Endothelial cell of umbilical vein (primary cell): ENCODE measurements around the gene EMC7. TPM values are rescaled to one million over a fixed set of nuclear protein-coding genes. Genes with fewer than 3 reads are reported as not detected.

Experiments used
- BruUV-seq: library from RNA; stranded (reverse); fragments of 400-500 nt; replicated peaks from 2 replicates; lab custom pipeline; 2021; lab: Mats Ljungman, UMichigan
- CTCF ChIA-PET: fragments of 300-600, 350-600 bp; sonication (Branson Sonifier 250); formaldehyde crosslinking; loops from one replicate; lab custom pipeline; 2021; ENCODE audit warnings: antibody characterized with exemption, inconsistent platforms; lab: Charles Lee
- POLR2A ChIA-PET: fragments of 300-600, 350-600 bp; sonication (Branson Sonifier 250); formaldehyde crosslinking; loops from one replicate; lab custom pipeline; 2021; ENCODE audit warnings: antibody characterized with exemption, inconsistent platforms; lab: Charles Lee
- DNase-seq: peaks from one replicate; pipeline ENCODE4 v3.0.0-alpha.2; 2011; ENCODE audit warnings: low read depth, low spot score
- FAIRE-seq: peaks from 2 replicates; lab custom pipeline; 2011; peaks lifted over from hg19 to GRCh38; lab: Jason Lieb, UNC
- H2AFZ ChIP-seq: 2 replicates; pipeline ENCODE4 v1.6.0; 2012; ENCODE audit warnings: low read depth, low read length, control low read depth, inconsistent platforms
- H3K27ac ChIP-seq: 2 replicates; pipeline ENCODE4 v1.5.1; 2011; ENCODE audit warnings: low read depth, mild to moderate bottlenecking, control low read depth, low read length, moderate library complexity; ENCODE audit not compliant: insufficient read depth
- H3K27me3 ChIP-seq, 2 experiments: 2 replicates each; pipeline versions ENCODE4 v1.6.0 to v1.6.1; 2011; ENCODE audit warnings: low read length in 2 of 2, mixed read lengths in 1 of 2; ENCODE audit not compliant: control insufficient read depth in 2 of 2, insufficient read depth in 2 of 2
- H3K36me3 ChIP-seq, 2 experiments: 2 replicates in 1 of 2; 3 replicates in 1 of 2; pipeline ENCODE4 v1.5.1; 2011; ENCODE audit warnings: low read length in 2 of 2, mild to moderate bottlenecking in 1 of 2, moderate library complexity in 1 of 2; ENCODE audit not compliant: control insufficient read depth in 2 of 2, insufficient read depth in 2 of 2; ENCODE audit errors: extremely low read depth in 1 of 2
- H3K4me1 ChIP-seq: 3 replicates; pipeline ENCODE4 v1.5.1; 2011; ENCODE audit warnings: mild to moderate bottlenecking, low read length; ENCODE audit not compliant: control insufficient read depth, insufficient read depth; ENCODE audit errors: extremely low read depth
- H3K4me2 ChIP-seq: 2 replicates; pipeline ENCODE4 v1.6.1; 2011; ENCODE audit warnings: low read length, control low read depth, mixed read lengths; ENCODE audit not compliant: insufficient read depth
- H3K4me3 ChIP-seq, 3 experiments: fragments of 200-600 bp in 1 of 3; sonication (generic), shearing (Covaris generic) in 1 of 3; replicated peaks in 1 of 3; 2 replicates each; pipeline ENCODE4 v1.5.1; 2011 to 2016; ENCODE audit warnings: control low read depth in 3 of 3, low read length in 3 of 3, mild to moderate bottlenecking in 2 of 3, inconsistent platforms in 1 of 3, low read depth in 1 of 3, moderate library complexity in 1 of 3; ENCODE audit not compliant: insufficient read depth in 1 of 3
- H3K79me2 ChIP-seq: 2 replicates; pipeline ENCODE4 v1.6.0; 2012; ENCODE audit warnings: low read length, inconsistent platforms; ENCODE audit not compliant: control insufficient read depth, insufficient read depth
- H3K9ac ChIP-seq: replicated peaks from 2 replicates; pipeline ENCODE3; 2011; ENCODE audit warnings: low read length, control low read depth; ENCODE audit not compliant: insufficient read depth; ENCODE audit errors: extremely low read depth
- H3K9me1 ChIP-seq: replicated peaks from 3 replicates; pipeline ENCODE4 v1.6.0; 2011; ENCODE audit warnings: mild to moderate bottlenecking, low read length; ENCODE audit not compliant: control insufficient read depth, insufficient read depth; ENCODE audit errors: extremely low read depth
- H3K9me3 ChIP-seq: replicated peaks from 2 replicates; pipeline ENCODE4 v1.5.1; 2012; ENCODE audit warnings: low read length, inconsistent platforms; ENCODE audit not compliant: control insufficient read depth, insufficient read depth
- H4K20me1 ChIP-seq: replicated peaks from 2 replicates; pipeline ENCODE3; 2011; ENCODE audit warnings: mild to moderate bottlenecking, low read length; ENCODE audit not compliant: control insufficient read depth, insufficient read depth; ENCODE audit errors: extremely low read depth
- CTCF ChIP-seq, 2 donors: IDR thresholded peaks; 1 replicate in 1 of 2; 2 replicates in 1 of 2; pipeline ENCODE4 v1.5.1; 2011; ENCODE audit warnings: low read length in 2 of 2, mild to moderate bottlenecking in 2 of 2, moderate library complexity in 2 of 2, control low read depth in 1 of 2, inconsistent platforms in 1 of 2, low read depth in 1 of 2; ENCODE audit not compliant: insufficient read depth in 1 of 2; ENCODE audit errors: extremely low read depth in 1 of 2
- EZH2 ChIP-seq: IDR thresholded peaks from 2 replicates; pipeline ENCODE4 v1.6.1; 2012; ENCODE audit warnings: borderline replicate concordance, low read depth, mild to moderate bottlenecking, moderate library complexity, low read length, inconsistent platforms; ENCODE audit not compliant: severe bottlenecking
- FOS ChIP-seq: IDR thresholded peaks from 2 replicates; pipeline ENCODE4 v1.6.1; 2011; ENCODE audit warnings: mild to moderate bottlenecking, low read length, moderate library complexity, borderline replicate concordance; ENCODE audit not compliant: insufficient read depth
- GATA2 ChIP-seq: IDR thresholded peaks from 2 replicates; pipeline ENCODE4 v1.7.0; 2011; ENCODE audit warnings: low read depth, mild to moderate bottlenecking, moderate library complexity, mixed read lengths, low read length; ENCODE audit not compliant: insufficient read length, insufficient read depth
- JUN ChIP-seq: IDR thresholded peaks from 2 replicates; pipeline ENCODE4 v1.6.1; 2011; ENCODE audit warnings: borderline replicate concordance, low read depth; ENCODE audit not compliant: insufficient read length, insufficient read depth
- MAX ChIP-seq: IDR thresholded peaks from 2 replicates; pipeline ENCODE4 v1.6.1; 2011; ENCODE audit not compliant: insufficient read depth, insufficient read length
- MYC ChIP-seq: IDR thresholded peaks from one replicate; pipeline ENCODE4 v1.6.1; 2011; ENCODE audit warnings: mild to moderate bottlenecking, low read depth, low read length
- POLR2A ChIP-seq: IDR thresholded peaks from 2 replicates; pipeline ENCODE4 v1.6.1; 2012; ENCODE audit warnings: low read depth, mild to moderate bottlenecking, control low read depth, low read length
- POLR2AphosphoS5 ChIP-seq: IDR thresholded peaks from 2 replicates; pipeline ENCODE4 v1.6.1; 2012; ENCODE audit warnings: low read depth, mild to moderate bottlenecking, control low read depth, low read length, moderate library complexity; ENCODE audit not compliant: insufficient read depth
- dilution Hi-C: fragments of 300-500 bp; cut with MboI; formaldehyde crosslinking; loops from one replicate; pipeline ENCODE4 v1.15.0; 2019; ENCODE audit warnings: low sequenced_read_pairs; ENCODE audit not compliant: extremely low pct_ligation_motif_present
- intact Hi-C: fragments of 100-400 bp; cut with micrococcal nuclease; formaldehyde crosslinking; loops from one replicate; pipeline ENCODE4 v1.10.0; 2022
- polyA plus RNA-seq, 4 experiments: library from polyadenylated mRNA; depleted of rRNA in 3 of 4; stranded (reverse) in 3 of 4; unstranded in 1 of 4; fragments of >200 nt; gene quantifications; 2 replicates each; pipeline versions ENCODE4 v1.2.1 to v1.2.3, GENCODE V29; 2011 to 2012; ENCODE audit warnings: missing spikeins in 1 of 4
- total RNA-seq: library from RNA; stranded (reverse); gene quantifications from 2 replicates; pipeline ENCODE4 v1.2.3, GENCODE V29; 2021

The EMC7 gene
- total and polyA plus RNA-seq, 2 donors (not counting 3 experiments of a cell fraction or from before 2014, with no cell fraction given) = 57.0 to 70.6 TPM

GRCh38 chr15:34125945-34126344 lies 24.3 kb upstream of the EMC7 start:
- no peaks in the 10 kb centered on the region for H3K27me3 ChIP-seq

More at GRCh38 chr15:34125945-34126344, 24.3 kb upstream of the EMC7 start:
- intact Hi-C loops = loop anchor here (10.0 kb wide), 1 partner anchor 1179 kb away; no protein-coding TSS in a partner anchor
- H3K4me2 ChIP-seq = no peak overlapping the region
- H3K9me3 ChIP-seq = no peaks in the 10 kb centered on the region
- CTCF ChIA-PET = interaction anchor here (2.2 to 4.8 kb wide), 2 partner anchors 16 to 83 kb away, joined by 8 to 25 read pairs; partner anchors contain the start of gene KATNBL1
- no peak overlapping the region for H3K4me3 ChIP-seq
- no TSS peak for BruUV-seq
- no peak overlapping the region for H2AFZ ChIP-seq
- dilution Hi-C loops = no loop called here
- H3K9ac ChIP-seq = no peak overlapping the region
- H3K9me1 ChIP-seq = no peaks in the 10 kb centered on the region
- H3K4me1 ChIP-seq = peaks cover 16% of the 10 kb centered on the region
- DNase-seq = no peak
- POLR2A ChIA-PET = no interaction called here
- no peaks in the 10 kb centered on the region for H3K36me3 ChIP-seq
- no peaks in the 10 kb centered on the region for H3K79me2 ChIP-seq
- H3K27ac ChIP-seq = no peak overlapping the region
- TF ChIP-seq POLR2AphosphoS5 (no peak), CTCF (IDR thresholded peaks at IDR 0.05; ENCODE audit: extremely low read depth in 1 of 2, insufficient read depth in 1 of 2, low read depth in 1 of 2, low read length in 2 of 2) (no peak), MYC (no peak), GATA2 (no peak), POLR2A (no peak), MAX (no peak), FOS (no peak), JUN (no peak), EZH2 (no peak)
- no peak for FAIRE-seq
- no peaks in the 10 kb centered on the region for H4K20me1 ChIP-seq
